NCI-H1092 treated with DMSO at 0.1 percent for 48 hours (cell line): ENCODE measurements around the gene WFDC11.

Experiments
- DNase-seq: peaks from one replicate; lab custom pipeline; 2025; lab: John Stamatoyannopoulos, UW

Gene WFDC11

GRCh38 chr20:45626540-45626939 lies 43.5 kb downstream of the WFDC11 start:
- no peak for DNase-seq

DNA sequence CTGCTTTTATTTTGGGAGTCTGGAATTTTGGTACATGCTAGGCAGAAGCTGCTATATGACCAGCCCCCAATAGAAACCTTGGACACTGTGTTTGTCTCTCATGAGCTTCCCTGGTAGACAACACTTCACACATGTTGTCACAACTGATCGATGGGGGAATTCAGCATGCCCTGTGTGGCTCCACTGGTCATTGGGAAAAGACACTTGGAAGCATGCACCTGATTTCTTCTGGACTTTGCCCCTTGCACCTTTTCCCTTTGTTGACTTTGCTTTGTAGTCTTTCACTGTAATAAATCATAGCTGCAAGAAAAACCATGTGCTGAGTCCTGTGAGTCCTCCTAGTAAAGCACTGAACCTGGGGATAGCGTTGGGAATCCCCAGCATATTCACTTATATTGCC lies 48.4 kb downstream of the WFDC11 start:
- DNase-seq, result no peak

DNA sequence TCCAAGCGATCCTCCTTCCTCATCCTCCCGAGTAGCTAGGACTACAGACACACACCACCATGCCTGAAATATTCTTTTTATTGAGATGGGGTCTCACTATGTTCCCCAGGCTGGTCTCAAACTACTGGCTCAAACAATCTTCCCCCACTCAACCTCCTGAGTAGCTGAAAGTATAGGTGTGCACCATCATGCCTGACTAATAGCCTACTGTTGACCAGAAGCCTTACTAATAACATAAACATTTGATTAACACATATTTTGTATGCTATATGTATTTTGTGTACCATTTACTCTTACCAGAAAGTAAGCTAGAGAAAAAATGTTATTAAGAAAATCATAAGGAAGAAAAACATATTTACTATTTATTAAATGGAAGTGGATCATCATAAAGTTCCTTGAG lies 52.4 kb downstream of the WFDC11 start:
- no peak for DNase-seq

- DNase-seq, result no peak
Measured at GRCh38 chr20:45612314-45612713, 57.7 kb downstream of the WFDC11 start.

- no peak for DNase-seq
Measured at GRCh38 chr20:45611054-45611453, 59.0 kb downstream of the WFDC11 start.

DNA sequence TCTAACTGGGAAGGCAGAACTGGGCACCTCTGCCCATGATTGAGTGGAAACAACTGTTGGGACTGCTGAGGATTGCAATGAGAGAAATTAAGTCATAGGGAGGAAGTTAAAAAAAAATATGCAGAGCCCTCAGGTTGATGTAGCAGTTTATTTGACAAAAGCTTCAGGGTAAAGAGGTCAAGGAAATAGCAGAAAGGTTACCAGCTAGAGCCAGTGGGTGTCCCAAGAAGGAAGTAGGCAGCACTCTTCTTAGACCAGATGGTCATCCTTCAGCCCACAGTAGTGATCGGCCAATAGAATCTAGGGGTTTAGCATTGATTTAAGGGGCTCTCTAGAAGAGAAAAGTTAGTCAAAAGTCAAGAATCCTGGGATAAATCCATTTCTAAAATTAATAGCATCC lies 62.2 kb downstream of the WFDC11 start:
- no peak for DNase-seq
